Natural killer cell (primary cell): ENCODE results near the gene NPC2. TPM values are rescaled to one million over a fixed set of nuclear protein-coding genes. Genes with fewer than 3 reads are reported as not detected.
"Not testable (repeated sequence)": the region's sequence is repeated elsewhere in the genome, so short reads cannot be mapped to it uniquely, and the experiment has no call there.

Experiments
- ATAC-seq, 3 donors: fragments of 150-1000 bp in 2 of 3; fragments of 200-7000 bp in 1 of 3; cut with Tn5 transposase; 1 replicate in 1 of 3; 2 replicates in 2 of 3; pipeline ENCODE4 v1.10.0; 2021; ENCODE audit warnings: mild to moderate bottlenecking in 2 of 3, moderate library complexity in 2 of 3
- DNase-seq, 2 donors: peaks; one replicate each; pipeline versions ENCODE4 v3.0.0 to v3.0.0-alpha.2; 2013 to 2021; ENCODE audit warnings: mixed read lengths in 1 of 2
- H3K27ac ChIP-seq: one replicate; pipeline ENCODE4 v1.5.1; 2013; ENCODE audit warnings: mild to moderate bottlenecking, low read length
- H3K27me3 ChIP-seq: one replicate; pipeline ENCODE4 v1.6.1; 2013; ENCODE audit warnings: low read length; ENCODE audit not compliant: control insufficient read depth, insufficient read depth
- H3K36me3 ChIP-seq: one replicate; pipeline ENCODE4 v1.6.1; 2013; ENCODE audit warnings: low read length; ENCODE audit not compliant: control insufficient read depth, insufficient read depth
- H3K4me1 ChIP-seq: one replicate; pipeline ENCODE4 v1.6.1; 2013; ENCODE audit warnings: low read length; ENCODE audit not compliant: control insufficient read depth, insufficient read depth
- H3K4me3 ChIP-seq: one replicate; pipeline ENCODE4 v1.5.1; 2013; ENCODE audit warnings: low read length
- H3K9me3 ChIP-seq: one replicate; pipeline ENCODE4 v1.6.1; 2013; ENCODE audit warnings: low read length; ENCODE audit not compliant: control insufficient read depth, insufficient read depth
- H3K27ac Mint-ChIP-seq, 2 donors: one replicate each; pipeline ENCODE4 v1.8.0; 2022; ENCODE audit warnings: mild to moderate bottlenecking in 2 of 2, mixed read lengths in 2 of 2, moderate library complexity in 1 of 2
- H3K27me3 Mint-ChIP-seq, 2 donors: one replicate each; pipeline ENCODE4 v1.8.0; 2022; ENCODE audit warnings: low read depth in 2 of 2, mixed read lengths in 2 of 2
- H3K36me3 Mint-ChIP-seq: one replicate; pipeline ENCODE4 v1.8.0; 2022; ENCODE audit warnings: mixed read lengths
- H3K4me1 Mint-ChIP-seq, 2 donors: one replicate each; pipeline ENCODE4 v1.8.0; 2022; ENCODE audit warnings: mixed read lengths in 2 of 2
- H3K4me3 Mint-ChIP-seq: one replicate; pipeline ENCODE4 v1.8.0; 2022; ENCODE audit warnings: mild to moderate bottlenecking, moderate library complexity, mixed read lengths
- H3K9me3 Mint-ChIP-seq, 2 donors: one replicate each; pipeline ENCODE4 v1.8.0; 2022; ENCODE audit warnings: mixed read lengths in 2 of 2
- WGBS: methylation state at CpG from one replicate; pipeline ENCODE4 v1.1.7; 2013; ENCODE audit warnings: missing lambda C conversion rate; ENCODE audit not compliant: insufficient coverage; 5-methylcytosine and 5-hydroxymethylcytosine counted together
- intact Hi-C: fragments of 100-400 bp; cut with micrococcal nuclease; formaldehyde crosslinking; loops from one replicate; pipeline ENCODE4 v1.14.2; 2022
- total RNA-seq, 4 donors: library from RNA; stranded (reverse); fragments of 120-200 nt in 1 of 4; gene quantifications; one replicate each; pipeline versions ENCODE4 v1.2.3 to v1.2.4, GENCODE V29; 2013 to 2022
- TF ChIP-seq, protein P1 (sequence below): fragments of 200-600 bp; IDR thresholded peaks from one replicate; pipeline ENCODE4 v1.8.0; 2022; ENCODE audit warnings: antibody characterized with exemption

The NPC2 gene
- total RNA-seq, 3 donors from 2014 or later (not counting 1 experiment from before 2014, with no cell fraction given), result 33.2 to 53.6 (median 33.5) TPM

DNA sequence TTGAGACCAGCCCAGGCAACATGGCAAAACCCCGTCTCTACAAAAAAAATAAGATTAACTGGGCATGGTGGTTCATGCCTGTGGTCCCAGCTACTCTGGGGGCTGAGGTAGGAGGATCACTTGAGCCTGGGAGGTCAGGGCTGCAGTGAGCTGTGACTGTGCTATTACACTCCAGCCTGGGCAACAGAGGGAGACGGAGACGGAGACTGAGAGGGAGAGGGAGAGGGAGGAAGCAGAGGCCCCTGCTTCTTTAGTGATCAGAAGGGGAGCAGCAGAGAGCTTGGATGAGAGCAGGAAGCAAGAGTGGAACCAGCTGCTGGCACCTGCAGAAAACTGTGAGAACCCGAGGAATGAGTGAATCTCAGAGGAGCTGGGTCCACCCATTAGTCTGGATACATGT, 46.4 kb upstream of the NPC2 start:
- Histone ChIP-seq H3K27me3 (no peaks in the 10 kb centered on the region), H3K36me3 (no peaks in the 10 kb centered on the region), H3K9me3 (no peaks in the 10 kb centered on the region), H3K4me1 (no peaks in the 10 kb centered on the region), H3K27ac (no peak overlapping the region), H3K4me3 (no peak overlapping the region)
- no peak for ATAC-seq
- DNase-seq, result no peak
- intact Hi-C loops, result no loop called here
- no peaks in the 10 kb centered on the region for H3K4me1 Mint-ChIP-seq
- H3K27ac Mint-ChIP-seq, result no peak overlapping the region
- TF ChIP-seq, protein P1, sequence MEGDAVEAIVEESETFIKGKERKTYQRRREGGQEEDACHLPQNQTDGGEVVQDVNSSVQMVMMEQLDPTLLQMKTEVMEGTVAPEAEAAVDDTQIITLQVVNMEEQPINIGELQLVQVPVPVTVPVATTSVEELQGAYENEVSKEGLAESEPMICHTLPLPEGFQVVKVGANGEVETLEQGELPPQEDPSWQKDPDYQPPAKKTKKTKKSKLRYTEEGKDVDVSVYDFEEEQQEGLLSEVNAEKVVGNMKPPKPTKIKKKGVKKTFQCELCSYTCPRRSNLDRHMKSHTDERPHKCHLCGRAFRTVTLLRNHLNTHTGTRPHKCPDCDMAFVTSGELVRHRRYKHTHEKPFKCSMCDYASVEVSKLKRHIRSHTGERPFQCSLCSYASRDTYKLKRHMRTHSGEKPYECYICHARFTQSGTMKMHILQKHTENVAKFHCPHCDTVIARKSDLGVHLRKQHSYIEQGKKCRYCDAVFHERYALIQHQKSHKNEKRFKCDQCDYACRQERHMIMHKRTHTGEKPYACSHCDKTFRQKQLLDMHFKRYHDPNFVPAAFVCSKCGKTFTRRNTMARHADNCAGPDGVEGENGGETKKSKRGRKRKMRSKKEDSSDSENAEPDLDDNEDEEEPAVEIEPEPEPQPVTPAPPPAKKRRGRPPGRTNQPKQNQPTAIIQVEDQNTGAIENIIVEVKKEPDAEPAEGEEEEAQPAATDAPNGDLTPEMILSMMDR, result no peak
- WGBS, result 76% methylated on average over 4 of the region's 4 CpGs
- no peaks in the 10 kb centered on the region for H3K9me3 Mint-ChIP-seq
- peaks cover 0 to 3% of the 10 kb centered on the region in 2 donors for H3K27me3 Mint-ChIP-seq
- H3K36me3 Mint-ChIP-seq, result no peaks in the 10 kb centered on the region
- no peak overlapping the region for H3K4me3 Mint-ChIP-seq

DNA sequence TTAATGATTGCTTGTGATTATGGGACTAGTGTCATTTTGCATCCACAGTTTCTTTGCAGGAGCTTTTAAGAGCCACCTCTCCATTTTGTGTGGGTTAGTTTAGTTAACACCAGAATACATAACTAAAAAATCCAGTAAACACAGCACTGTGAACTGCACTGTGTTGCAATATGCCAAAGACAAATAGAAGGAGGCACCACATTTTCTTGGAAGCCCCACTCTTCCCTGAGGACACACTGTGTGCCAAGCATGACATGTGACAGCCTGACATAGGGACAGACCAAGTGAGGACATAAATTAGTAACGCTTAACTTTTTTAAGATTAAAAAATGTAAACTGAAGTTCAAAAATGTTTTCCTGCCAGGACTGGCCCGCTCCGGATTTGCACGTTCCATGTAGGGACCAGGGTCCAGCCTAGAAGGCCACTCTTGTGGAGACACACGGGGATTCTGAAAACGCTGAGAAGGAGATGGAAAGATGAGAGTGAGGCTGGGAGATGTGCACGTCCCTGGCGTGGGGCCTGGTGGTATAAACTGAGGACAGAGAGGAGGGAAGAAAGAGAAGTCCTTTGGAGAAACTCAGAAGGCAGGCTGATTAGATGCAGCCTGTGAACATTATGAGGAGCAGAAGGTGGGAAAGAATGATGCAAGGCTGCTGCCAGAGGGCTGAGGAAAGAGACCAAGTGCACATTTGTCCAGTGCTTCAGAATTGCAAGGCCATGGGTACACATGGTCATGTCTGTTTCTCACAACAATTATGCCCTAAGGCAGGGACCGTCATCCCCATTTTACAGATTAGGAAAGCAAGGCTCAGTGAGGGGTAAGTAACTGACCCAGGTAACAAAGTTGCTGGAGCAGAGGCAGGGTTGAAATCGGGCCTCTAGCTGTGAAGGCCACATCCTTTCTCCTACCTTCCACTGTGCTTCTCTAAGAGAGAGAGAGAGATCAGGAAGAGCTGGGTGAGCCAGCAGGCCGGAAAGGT, 45.6 kb upstream of the NPC2 start:
- H3K27ac ChIP-seq, result no peak overlapping the region
- Mint-ChIP-seq H3K4me3 (no peak overlapping the region), H3K9me3 (no peaks in the 10 kb centered on the region), H3K36me3 (no peaks in the 10 kb centered on the region), H3K4me1 (no peaks in the 10 kb centered on the region), H3K27me3 (peaks cover 0 to under 1% of the 10 kb centered on the region in 2 donors), H3K27ac (no peak overlapping the region)
- H3K36me3 ChIP-seq, result no peaks in the 10 kb centered on the region
- no peaks in the 10 kb centered on the region for H3K27me3 ChIP-seq
- WGBS, result 91% methylated on average over 10 of the region's 11 CpGs
- H3K4me3 ChIP-seq, result no peak overlapping the region
- H3K4me1 ChIP-seq, result no peaks in the 10 kb centered on the region
- H3K9me3 ChIP-seq, result no peaks in the 10 kb centered on the region
- ATAC-seq (no peak), DNase-seq (no peak)
- intact Hi-C loops, result no loop called here
- TF ChIP-seq, protein P1, result no peak

DNA sequence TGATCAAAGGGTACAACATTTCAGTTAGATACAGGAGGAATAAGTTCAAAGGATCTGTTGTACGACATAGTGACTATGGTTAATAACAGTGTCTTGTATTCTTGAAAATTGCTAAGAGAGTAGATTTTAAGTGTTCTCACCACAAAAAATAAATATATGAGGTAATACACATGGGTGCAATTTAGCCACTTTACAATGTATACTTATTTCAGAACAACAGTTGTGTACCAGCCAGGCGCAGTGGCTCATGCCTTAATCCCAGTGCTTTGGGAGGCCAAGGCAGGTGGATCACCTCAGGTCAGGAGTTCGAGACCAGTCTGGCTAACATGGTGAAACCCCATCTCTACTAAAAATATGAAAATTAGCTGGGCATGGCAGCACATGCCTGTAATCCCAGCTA, 43.2 kb upstream of the NPC2 start:
- H3K9me3 ChIP-seq, DNase-seq, intact Hi-C loops, H3K27ac ChIP-seq, H3K27me3 ChIP-seq, H3K36me3 ChIP-seq, H3K36me3 Mint-ChIP-seq, H3K27ac Mint-ChIP-seq, ATAC-seq, H3K9me3 Mint-ChIP-seq, H3K4me1 ChIP-seq, H3K4me1 Mint-ChIP-seq, H3K4me3 Mint-ChIP-seq, H3K4me3 ChIP-seq, H3K27me3 Mint-ChIP-seq: not testable (repeated sequence)
- WGBS, result 89% methylated on average over 3 of the region's 3 CpGs

DNA sequence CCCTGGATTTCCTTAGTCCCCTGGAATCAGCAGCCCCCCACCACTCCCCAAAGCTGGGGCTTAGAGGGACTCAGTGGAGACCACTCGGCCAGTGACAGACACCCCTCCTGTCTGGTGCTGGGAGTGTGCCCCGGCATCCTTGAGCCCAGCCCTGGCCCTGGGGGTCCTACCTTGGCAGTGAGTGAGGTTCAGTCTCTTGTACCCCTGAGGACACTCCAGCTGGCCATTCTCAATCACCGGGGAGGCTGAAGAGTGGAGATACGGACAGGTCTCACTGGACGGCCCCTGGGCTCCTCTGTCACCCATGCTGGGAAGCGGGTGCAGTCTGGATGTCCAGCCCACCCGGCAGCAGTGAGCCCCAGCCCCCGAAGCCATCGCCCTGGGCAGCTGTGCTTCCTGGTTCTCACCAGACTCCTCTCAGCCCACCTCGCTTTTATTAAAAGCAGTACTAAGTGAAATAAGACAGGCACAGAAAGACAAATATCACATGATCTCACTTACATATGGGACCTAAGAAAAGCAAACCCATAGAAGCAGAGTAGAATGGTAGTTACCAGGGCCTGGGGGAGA, 42.7 kb upstream of the NPC2 start:
- DNase-seq (no peak), ATAC-seq (no peak)
- Histone ChIP-seq H3K27me3 (no peaks in the 10 kb centered on the region), H3K36me3 (no peaks in the 10 kb centered on the region), H3K27ac (no peak overlapping the region), H3K4me3 (no peak overlapping the region), H3K9me3 (no peaks in the 10 kb centered on the region), H3K4me1 (no peaks in the 10 kb centered on the region)
- Mint-ChIP-seq H3K4me1 (no peaks in the 10 kb centered on the region), H3K9me3 (no peaks in the 10 kb centered on the region), H3K36me3 (no peaks in the 10 kb centered on the region), H3K27ac (no peak overlapping the region), H3K4me3 (no peak overlapping the region), H3K27me3 (peaks cover 0 to 3% of the 10 kb centered on the region in 2 donors)
- TF ChIP-seq, protein P1, result no peak
- 90% methylated on average over 9 of the region's 10 CpGs for WGBS
- intact Hi-C loops, result no loop called here
